HG03045 (cell line): ENCODE data around the gene ZNF277.
A peak's percentile ranks its signal among the peaks of the same experiment; 100 is the strongest.

Experiments used
- ATAC-seq: cut with Tn5 transposase; IDR thresholded peaks from one replicate; pipeline ENCODE4 v1.9.1; 2021; ENCODE audit warnings: mild to moderate bottlenecking, moderate library complexity; ENCODE audit not compliant: unreplicated experiment

Gene ZNF277

GRCh38 chr7:112252141-112252540 lies 45.6 kb downstream of the ZNF277 start:
- ATAC-seq = no peak

DNA sequence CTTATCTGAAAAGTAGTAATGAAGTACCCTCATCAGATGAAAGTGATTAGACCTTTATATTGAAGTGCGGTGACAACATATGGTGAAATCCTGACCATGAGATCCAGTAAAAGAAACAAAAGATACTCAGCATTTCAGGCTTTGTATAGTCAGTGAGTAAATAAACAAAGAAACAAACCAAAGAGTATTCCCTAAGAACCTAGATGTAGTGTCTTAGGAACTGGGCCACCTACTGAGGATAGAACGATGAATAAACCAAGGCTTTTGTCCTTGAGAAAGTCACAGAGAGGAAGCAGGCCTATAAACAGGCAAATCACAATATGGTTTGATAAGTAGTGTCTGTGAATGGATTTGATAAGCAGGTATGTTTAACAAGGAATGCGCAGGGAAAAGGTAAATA lies 46.2 kb downstream of the ZNF277 start:
- no peak for ATAC-seq

DNA sequence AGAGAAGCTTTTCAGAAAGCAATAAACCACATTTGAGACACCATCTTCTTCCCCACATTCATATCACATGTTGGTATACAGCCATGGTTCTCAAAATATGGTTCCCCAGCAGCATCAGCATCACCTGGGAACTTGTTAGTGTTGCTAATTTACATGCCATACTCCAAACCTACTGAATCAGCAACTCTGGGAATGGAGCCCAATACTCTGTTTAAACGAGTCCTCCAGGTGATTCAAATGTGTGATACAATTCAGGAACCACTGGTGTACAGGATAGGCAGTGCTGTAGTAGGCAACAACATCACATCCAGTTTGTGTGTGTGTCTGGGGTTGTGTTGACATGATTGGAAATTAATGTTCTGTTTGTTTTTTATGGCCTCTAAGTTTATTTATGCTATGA lies 47.7 kb downstream of the ZNF277 start:
- ATAC-seq = no peak

DNA sequence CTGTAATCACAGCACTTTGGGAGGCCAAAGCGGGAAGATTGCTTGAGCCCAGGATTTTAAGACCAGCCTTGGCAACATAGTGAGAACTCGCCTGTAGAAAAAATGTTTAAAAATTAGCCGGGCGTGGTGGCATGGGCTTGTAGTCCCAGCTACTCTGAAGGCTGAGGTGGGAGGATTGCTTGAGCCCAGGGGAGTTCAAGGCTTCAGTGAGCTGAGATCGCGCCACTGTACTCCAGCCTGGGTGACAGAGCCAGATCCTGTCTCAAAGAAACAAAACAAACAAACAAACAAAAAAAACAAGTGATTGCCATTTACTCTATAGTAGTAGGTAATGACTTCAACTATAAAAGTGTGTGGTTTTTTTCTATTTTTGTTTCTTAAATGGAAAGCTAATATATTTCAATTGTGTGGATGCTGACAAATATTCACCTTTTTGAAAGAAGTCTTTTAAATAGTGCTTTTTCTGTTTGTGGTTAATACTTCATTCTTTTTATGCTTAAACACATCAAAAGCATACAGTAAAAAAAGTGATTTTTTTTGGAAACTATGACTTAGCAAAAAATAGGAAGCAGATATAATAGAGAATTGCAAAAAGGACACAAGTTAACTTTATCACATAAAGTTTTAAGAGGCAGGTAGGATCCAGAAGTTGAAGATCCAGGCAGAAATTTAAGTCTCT lies 48.4 kb downstream of the ZNF277 start:
- ATAC-seq = no peak

DNA sequence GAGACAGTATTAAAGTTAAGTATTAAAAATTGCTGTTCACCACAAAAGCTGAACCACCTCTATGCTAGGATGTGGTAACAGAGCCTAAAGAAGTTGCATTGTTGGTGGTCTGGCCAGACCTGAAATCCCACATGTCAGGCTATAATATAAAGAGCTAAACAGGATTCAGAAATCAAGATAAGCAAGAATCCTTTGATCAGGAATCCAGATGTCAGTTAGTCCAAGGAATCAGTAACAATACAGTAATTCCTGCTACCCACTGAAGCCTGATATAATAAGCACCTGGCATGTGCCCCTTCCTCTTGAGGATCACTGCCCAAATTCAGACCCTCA lies 48.9 kb downstream of the ZNF277 start:
- no peak for ATAC-seq

DNA sequence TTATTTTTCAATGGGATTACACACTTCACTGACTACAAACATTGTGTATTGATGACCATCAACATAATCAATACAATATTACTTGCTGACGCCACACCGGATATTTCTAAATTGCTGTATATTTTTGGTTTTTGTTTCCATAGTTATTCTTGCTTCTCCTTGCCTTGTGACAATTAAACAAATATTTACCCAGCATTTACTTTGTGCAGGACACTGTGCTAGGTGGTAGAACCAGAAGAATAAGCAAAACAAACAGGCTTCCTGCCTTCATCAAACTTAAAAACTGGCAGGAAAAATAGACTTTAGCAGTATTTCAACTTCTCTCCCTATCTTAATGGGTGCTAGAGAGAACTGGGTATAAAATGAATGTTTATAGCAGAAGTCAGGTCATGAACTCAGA lies 50.6 kb downstream of the ZNF277 start:
- ATAC-seq = no peak

- ATAC-seq = no peak
These were observed 54.4 kb downstream of the ZNF277 start for GRCh38 chr7:112260911-112261310.

GRCh38 chr7:112262036-112262435 lies 55.5 kb downstream of the ZNF277 start:
- no peak for ATAC-seq

GRCh38 chr7:112262855-112263487 lies 56.5 kb downstream of the ZNF277 start:
- ATAC-seq = no peak

- no peak for ATAC-seq
These were observed 57.0 kb downstream of the ZNF277 start for GRCh38 chr7:112263519-112263918.

DNA sequence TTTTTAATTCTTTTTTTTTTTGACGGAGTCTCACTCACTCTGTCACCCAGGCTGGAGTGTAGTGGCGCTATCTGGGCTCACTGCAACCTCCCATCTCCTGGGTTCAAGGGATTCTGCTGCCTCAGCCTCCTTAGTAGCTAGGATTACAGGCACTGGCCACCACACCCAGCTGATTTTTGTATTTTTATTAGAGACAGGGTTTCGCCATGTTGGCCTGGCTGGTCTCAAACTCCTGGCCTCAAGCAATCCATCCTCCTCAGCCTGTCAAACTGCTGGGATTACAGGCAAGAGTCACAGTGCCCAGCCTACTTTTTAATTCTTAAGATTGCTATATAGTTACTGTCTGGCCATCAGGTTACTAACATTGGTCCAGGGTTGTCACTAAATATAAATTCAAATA lies 59.6 kb downstream of the ZNF277 start:
- no peak for ATAC-seq

DNA sequence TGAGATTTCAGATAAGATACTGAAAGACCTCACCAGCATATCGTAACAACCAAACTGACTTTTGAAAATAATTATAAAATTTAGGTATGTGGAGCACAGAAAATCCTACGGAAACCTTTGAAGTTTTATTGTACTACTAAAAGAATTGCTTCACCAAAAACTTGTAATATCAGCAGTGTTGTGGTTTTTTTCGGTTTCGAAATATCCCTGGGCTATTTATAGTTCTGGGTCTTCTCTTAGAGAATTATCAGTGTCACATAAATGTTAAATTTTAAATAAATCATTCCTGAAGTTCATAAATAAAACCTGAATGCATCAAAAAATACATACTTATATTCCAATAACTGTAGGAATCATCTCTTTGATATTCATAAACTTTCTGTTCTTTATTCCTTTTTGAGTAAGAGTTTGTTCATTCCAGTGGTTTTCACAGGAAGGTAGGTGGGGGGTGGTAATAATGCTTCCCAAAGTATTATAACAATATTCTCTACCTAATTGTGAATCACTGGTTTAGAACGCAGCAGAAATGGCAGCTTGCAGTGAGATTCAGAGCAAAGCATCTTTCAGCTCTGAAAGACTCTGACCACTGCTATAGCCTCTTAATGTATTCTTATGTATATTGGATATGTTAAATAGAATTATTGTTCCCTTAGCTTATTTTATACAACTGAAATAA lies 60.2 kb downstream of the ZNF277 start:
- no peak for ATAC-seq

DNA sequence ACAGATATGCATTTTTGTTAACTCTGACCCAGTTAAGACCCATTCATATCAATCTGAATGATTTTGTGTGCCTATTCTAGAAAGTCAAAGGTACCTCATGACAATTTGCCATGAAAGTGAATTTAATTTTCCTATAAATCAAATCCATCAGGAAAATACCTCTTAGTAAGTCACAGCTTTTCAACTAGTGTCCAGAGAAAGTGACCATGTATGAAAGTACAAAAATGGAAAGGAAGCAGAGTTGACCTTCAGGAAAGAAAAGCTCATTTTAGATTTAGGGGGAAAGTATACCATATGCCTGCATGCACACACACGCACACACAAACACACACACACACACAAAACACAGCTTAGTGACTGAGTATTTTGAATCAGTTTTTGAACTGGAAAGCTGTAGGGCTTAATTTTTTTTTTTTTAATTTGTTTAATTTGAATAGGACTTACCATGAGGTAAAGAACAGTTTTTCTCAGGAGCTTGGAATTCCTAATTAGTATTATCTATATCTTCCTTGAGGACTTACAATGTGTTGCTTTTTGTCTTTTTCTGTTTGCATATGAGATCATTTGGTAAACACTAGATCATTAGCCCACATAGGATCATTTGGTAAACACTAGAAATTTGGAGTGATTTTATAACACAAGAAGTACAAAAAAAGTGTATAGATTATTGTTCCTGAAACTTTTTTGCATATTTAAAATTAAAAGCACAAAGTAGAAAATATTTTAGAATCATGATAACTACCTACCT lies 61.6 kb downstream of the ZNF277 start:
- ATAC-seq = no peak

DNA sequence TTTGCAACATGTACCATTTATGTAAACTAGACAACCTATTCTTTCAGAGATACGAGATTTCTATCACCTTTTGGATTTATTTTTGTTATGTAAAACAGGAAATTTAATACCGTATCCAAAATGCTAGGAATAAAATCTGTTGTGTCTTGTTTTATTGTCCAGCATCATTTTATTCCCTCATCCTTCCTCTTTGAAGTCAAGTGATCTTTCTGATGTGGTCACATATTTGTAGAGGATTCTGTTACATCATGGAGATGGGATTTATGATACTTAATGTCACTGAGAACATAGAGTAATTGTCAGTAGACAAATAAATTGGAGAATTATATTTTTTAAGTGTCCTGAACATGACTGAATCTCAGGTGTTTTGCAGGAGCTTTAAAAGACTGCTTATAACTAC lies 64.7 kb downstream of the ZNF277 start:
- ATAC-seq = no peak

DNA sequence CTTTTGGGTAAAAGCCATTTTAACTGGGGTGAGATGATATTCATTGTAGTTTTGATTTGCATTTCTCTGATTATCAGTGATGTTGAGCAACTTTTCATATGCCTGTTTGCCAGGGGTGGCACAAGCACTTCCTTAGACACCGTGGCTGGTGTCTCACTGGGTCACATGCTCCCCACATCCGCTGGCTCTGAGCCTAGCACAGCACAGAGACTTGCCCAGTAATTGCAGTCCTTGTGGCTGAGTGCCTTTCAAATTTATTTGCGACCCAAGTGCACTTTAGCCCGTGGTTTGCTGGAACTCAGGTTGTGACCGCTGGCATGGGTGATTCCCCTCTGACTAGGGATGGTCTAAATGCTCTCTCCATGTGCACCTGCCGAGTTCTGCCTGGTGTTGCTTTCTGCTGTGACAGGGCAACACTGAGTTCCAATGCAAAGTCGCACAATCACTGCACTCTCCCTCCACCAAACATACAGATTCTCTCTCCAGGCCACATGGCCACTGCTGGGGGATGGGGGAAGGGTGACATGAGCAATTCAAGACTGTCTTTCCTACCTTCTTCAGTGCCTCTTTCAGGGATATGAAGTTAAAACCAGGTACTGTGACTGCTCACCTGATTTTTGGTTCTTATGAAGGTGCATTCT lies 66.5 kb downstream of the ZNF277 start:
- no peak for ATAC-seq

DNA sequence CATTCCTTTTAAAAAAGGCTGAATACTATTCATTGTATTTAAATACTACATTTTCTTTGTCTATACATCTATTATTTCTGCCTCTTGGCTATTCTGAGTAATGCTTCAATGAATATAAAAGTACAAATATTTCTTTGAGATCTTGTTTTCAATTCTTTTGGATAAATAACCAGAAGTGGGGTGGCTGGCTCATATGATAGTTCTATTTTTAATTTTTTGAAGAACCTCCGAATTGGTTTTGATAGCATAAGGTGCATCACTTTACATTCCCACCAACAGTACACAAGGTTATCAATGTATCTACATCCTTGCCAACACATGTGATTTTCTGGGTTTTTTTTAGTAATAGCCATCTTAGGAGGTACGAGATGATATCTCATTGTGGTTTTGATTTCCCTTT lies 72.5 kb downstream of the ZNF277 start:
- no peak for ATAC-seq

GRCh38 chr7:112280267-112280666 lies 73.8 kb downstream of the ZNF277 start:
- no peak for ATAC-seq

DNA sequence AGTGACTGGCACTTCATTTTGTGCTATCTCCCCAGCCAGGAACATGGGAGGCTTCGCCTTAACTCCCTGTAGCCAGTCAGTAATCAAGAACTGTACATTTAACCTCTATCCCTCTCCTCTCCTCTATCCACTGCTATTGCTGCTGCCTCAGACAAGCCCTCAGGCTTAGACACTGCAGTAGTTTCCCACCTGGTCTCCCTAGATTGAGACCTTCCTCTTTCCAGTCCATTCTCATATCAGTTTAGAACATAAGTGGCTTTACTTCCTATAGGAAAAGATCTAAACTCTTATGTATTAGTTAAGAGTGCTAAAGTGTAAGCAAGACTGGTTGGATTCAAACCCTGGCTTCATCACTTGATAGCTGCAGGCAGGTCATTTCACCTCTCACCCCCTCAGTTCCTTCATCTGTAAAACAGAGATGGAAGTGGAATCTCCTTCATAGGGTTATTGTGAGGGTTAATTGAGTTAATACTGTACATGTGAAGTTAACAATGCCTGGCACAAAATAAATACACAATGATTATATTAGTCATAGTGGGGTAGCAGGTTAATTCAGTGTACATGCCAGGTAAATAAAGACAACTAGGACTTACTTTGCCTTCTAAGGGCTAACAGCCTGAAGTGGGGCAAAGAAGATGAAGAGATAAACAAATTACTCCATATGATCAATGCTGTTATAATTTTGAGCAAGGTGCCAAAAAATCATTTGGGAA lies 76.1 kb downstream of the ZNF277 start:
- no peak for ATAC-seq

GRCh38 chr7:112283382-112283910 lies 77.0 kb downstream of the ZNF277 start:
- peak; percentile 73 for ATAC-seq
